GM21367 (cell line): ENCODE results near the gene C2CD2.

Source experiments
- ATAC-seq: cut with Tn5 transposase; IDR thresholded peaks from one replicate; pipeline ENCODE4 v1.9.1; 2021; ENCODE audit not compliant: unreplicated experiment

The C2CD2 gene

DNA sequence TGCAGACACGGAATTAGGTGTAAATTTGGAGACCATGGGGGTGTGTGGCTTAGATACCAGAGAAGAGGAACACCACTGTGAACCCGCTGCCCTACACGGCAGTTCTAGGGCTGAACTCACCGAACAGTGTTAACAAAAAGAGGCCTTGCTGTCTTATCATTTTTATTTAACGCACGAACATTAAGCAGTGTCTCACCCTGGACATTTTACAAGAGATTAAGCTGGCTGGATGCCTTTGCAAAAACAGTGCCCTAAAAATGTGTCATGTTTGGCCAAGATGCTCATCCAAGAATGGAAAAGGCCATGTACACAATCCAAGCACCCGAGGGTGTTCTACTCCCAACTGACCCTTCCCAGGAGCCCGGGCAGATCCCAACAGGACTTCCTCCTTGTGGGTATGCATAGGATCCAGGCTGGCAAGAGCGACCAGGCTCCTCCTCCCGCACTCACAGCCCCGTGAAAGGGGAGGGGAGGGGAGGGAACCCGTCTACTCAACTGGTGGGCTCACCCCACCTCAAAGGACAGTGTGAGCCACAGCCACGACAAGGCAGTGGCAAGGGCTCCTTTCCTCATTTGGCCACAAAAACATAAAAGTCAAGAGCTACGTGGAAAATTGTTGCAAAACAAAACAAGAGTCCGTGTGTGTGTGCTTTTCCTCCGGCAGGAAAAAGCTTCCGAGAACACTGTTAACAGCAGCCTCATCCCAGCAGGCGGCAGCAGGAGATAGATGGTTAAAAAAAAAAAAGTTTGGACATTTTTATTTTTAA lies 20.3 kb downstream of the C2CD2 start:
- no peak for ATAC-seq

DNA sequence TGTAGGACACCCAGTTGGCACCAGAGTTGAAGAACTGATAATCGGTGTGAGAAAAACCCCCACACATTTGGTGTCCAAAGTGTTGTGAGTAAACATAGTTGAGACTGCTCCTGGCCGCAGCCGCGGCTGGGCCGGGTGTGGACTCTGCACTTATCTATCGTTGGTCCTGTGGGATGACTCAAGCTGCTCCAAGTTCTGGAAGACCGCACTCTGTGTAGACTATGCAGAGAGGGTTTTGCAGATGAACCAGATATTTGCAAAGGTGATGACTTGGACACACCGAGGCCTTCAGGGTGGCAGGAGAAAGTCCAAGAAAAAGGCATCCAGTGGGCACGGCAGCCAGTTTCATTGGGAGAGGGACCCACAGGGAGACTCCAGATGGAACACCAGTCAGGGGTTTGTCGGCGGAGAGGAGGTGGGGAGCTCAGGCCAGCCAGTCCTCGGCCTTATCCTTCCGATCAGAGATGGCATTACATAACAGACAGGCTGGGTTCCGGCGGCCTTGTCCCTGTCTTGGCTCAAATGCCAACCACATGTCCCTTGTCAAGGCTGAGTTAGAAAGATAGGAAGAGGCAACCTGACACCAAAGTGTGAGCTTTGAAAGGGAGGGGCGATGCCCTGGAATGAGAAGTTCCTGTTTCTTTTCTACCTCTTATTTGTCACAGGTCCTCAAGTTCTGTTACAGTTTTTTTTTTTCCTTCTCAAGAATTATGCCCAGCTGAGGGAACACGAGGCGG lies 21.1 kb downstream of the C2CD2 start:
- no peak for ATAC-seq

DNA sequence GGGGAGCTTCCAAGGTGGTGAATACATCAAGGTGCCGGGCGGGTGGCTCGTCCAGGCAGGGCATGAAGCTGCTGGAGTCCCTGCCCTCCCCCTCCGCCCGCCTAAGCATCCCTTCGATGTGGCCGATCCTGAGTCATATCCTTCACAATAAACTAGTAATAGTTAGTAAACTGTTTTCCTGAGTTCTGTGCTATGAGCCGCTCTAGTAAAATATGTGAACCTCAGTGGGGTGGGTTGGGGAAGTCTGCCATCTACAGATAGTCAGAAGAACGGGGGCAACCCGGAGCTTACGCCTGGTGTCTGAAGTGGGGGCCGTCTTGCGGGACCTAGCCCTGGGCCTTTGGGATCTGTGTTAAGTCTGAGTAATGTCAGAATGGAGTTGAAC lies 21.6 kb downstream of the C2CD2 start:
- ATAC-seq, result no peak

DNA sequence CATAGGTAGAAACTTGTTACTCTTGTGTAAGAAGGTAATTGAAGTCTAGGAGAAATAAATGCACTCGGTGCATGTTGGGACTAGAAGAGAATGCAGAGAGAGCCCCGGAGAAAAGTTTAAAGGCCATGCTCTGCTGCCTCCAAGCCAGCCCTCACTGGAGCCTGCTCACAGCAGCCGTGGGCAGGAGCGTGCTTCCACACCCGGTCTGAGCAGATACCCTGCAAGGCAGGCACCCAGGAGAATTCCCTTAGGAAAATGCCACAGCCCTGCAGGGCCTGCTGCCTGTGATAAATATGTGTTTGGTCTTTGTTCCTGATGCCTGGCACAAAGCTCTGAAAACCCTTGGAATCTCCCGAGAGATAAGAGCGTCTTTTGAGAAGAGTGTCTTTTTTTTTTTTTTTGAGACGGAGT lies 22.8 kb downstream of the C2CD2 start:
- no peak for ATAC-seq

DNA sequence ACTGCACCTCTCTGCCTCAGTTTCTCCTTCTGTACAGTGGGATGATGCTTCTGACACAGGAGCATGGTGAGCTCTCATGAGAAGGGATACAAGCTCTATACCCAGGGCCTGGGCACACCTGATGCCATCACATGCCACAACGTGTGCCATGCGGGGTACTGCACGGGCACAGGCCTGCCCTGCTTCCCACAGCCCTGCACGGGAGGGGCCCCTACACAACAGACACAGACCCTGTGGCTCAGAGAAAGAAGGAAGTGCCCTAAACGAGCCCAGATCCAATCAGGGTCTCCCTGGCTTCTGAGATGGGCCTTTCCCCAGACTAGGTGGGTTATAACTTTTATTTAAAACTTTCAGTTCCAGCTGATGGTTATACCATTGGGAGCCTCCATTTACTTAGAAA lies 24.6 kb downstream of the C2CD2 start:
- no peak for ATAC-seq

DNA sequence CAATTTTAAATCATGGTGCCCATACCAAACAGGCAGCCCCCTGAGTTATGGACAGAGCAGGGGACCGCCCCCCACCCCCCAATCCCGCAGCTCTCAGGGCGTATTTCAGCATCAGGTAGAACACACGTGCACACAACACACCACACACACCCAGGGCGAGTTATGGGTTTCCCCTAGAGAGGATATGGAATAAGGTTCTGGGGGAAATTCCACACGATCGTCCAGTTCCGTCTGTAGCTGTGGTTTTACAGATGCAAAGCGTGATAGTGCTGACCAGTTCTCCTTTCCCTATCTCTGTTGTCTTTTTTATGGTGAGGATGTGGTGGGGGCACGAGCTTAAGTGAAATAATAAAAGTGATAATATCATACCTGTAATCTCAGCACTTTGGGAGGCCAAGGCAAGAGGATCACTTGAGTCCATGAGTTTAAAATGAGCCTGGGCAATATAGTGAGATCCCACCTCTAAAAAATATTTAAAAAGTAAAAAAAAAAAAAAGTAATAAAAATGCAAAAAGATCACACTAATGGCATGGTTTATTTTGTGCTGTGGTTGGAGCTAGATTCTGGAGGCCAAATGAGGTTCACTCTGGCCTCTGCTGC lies 25.1 kb downstream of the C2CD2 start:
- no peak for ATAC-seq

DNA sequence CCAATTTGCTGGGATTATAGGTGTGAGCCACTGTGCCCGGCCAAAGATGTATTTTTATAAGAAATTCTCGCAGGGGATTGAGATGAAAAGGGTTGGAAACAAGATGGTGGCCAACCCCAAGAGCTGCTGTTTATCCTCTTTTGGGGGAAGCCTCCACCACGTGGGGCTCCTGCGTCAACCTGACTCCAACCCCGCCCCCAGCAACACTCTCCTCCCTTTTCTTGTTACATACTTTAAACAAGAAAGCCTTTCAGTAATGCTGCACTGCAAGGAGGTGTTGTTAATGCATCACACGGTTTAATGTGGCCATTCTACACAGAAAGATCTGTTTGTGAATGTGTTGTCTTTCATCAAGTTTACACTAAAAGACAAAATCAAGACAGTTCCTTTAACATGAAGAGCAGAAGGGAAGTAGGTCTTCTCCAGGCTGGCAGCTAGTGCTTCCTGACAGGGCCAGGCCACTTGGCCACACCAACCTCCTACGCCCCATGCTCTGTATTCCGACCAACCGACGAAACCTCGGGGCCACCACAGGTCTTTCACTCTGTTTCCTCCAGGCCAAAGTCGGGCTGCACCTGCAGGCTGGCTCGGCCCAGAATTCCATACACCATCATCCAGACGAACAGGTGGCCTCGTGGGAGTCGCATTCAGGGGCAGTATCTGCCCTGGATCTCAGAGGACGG lies 25.9 kb downstream of the C2CD2 start:
- ATAC-seq, result peak; percentile 32

DNA sequence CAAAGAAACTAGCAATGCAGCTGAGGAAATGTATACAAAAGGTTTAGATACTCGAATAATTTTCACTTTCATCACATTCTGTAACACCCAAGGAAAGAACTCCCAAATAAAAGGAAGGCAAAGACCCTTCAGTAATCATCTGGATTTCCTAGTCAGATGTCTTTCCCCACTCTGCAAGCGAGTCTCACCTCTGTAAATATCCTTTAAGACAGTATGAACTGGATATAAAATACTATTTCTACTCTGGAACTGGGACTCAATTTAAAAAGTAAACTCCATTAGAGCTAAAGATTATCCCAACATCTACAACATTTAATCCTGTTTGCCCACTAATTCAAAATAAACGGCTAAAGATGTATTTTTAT lies 27.0 kb downstream of the C2CD2 start:
- no peak for ATAC-seq

DNA sequence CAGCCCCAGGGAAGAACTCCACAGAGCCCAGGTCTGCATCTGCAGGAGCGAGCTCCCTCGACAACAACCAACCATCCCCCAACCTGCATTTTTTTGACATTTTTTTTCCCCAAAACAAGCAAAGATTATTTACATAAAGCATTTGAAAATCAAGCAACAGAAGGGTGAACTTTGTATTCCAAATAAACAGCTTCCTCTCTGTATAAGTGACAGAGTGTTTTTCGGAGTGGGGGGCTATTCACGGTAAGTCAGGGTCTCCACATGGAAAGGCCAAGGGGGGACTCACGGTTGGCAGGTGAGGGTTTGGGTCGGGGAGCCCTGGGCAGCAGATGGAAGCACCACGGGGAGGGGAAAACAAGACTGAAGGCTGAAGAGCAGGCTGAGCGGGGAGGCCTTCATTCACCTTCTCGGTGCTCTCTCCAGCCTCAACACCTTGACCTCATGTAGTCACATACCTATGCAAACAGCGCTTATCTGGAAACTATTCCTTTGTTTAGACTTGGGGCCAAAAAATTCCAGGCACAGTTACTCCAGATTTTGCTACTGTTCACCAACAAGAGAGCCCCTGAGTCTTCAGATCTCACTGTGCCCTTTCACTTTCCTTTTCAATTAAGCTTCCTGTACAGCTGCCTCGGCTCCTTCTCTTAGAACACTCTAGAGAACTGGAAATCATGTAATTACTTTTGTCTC lies 27.6 kb downstream of the C2CD2 start:
- ATAC-seq, result peak; percentile 42

DNA sequence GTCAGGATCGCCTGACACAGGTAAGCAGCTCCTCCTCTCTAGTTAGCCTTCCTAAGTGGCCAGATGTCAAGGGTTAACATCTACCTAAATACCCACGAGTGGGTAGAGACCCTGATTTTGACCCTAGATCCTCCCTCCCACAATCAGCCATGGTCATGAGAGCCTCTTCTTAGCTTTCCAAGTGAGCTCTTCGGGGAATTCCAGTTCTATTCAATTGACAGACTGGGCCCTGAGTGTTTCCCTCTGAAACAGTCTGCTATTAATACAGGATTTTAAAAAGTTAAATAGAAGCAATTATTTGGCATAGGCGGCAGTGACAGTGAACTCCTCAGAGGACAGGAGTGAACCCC lies 28.1 kb downstream of the C2CD2 start:
- ATAC-seq, result no peak

DNA sequence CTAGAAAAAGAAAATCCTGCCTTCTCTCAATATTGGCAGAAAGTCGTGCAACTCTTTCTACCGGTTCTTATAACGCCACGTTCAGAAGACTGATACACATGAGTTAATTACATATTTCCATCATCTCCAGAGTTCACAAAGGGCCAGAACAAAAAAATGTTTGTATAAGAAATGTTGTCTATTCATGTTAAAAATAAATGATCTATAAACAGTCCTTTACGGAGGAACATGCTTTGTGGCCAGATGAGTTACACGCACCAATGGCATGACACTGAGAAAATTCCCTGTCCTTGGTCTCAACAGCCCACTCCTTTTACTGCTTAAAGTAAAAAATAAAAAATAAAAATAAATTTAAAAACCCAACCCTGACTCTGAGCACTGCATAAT lies 29.5 kb downstream of the C2CD2 start:
- ATAC-seq, result no peak

DNA sequence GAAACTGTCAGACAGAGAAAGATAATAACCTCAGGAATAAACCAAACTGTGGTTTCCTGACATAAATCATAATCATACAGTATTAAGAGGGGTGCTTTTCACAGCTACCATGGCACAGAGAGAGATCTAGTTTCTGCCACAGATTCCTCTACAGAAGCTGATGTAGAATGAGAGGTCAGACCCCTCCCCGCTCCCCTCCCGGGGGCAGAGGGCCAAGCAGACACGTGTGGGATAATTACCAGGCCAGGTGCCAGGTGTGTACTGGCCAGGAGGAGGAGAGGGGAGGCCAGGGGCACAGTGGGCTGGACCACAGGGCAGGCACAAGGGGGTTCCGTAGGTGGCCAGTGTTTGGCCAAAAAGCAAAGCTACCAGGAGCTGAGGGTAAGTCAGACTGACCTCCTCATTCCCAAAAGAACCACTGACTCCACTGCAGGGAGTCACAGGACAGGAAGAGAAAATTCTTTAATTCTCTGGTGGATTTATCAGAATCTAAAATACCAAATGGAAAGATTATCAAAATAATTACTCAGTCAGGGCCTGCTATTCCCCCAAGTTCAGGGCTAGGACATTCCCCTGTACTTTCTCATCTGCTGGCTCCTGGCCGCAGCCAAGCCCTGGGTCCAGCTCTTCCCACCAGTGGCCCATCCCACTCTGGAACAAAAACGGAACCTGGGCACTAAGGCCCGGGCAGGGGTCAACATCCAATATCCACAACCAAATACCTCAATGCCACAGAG lies 30.0 kb downstream of the C2CD2 start:
- ATAC-seq, result no peak

DNA sequence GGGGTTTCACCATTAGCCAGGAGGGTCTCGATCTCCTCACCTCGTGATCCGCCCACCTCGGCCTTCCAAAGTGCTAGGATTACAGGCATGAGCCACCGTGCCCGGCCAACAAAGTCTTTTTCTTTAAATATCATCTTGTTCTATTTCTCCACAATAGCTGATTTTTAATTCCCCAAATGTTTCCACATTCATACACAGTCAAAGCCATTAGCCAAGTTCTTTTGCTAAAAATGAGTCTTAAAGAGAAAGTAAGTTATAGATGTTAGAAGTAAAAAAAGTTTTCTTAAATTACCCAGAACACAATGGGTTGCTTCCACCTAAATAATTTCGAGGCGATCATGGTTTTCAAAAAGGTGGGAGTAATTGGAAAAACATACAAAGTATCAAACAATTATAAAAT lies 30.6 kb downstream of the C2CD2 start:
- ATAC-seq, result no peak

DNA sequence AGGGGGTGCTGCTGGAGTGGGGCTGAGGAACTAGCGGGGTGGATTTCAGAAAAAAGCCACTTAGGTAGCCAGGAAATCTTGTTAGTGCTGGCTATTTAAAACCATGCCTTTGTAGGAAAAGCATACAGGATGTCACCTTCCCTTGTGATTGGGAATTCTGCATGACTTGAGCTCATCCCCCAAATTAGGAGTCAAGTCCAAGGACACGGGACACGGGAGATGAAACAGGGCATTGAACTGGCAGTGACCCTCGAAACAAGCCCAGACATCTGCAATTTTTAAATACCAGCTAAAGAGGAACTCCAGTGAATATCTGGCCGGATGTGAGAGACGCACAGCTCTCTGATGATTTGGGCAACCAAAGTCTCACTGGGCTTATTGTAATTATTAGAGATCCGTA lies 32.8 kb downstream of the C2CD2 start:
- ATAC-seq, result no peak

DNA sequence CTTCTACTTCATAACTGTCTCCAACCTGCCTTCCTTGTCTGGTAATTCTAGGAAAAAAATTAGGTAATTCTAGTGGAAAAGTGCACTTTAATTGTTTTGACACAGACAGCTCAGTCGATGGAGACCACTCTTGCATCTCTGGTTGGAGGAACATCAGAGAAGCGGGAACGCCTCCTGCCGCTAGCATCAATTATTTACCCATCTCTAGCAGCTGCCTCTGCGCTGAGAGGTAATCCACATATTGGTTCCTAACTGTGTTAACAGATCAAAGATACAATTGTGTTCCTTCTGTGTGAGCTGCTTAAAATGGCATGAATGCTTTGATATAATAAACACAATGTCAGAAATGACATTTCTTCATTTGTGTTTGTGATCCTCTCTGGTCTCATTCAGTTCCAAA lies 33.3 kb downstream of the C2CD2 start:
- ATAC-seq, result no peak

DNA sequence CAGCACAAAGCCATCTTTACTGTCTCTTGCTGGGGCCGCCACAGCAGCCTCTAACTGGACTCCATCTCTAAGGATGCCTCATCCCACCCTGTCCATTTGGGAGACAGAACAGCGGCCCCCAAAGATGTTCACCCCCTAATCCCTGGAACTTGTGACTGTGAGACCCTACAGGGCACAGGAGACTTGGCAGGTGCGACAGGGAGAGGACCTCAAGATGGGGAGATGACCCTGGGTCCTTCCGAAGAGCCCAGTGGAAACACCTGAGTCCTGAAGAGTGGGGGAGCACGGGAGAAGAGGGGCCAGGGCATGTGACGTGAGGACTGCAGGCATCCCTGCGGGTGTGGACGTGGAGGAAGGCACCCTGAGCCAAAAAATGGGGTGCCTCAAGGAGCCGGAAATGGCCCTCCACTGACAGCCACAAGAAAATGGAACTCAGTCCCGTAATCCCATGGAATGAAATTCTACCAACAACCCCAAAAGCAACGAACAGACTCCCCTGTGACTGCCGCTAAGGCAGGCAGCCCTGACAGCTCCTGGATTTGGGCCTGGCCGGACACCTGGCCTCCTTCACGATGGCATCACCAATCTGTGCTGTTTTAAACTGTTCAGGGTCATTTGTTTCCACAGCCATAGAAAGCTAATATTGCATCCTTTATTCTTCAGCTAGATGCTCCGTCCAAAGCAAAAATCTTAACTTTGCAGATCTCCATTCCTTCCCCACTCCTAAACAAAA lies 34.0 kb downstream of the C2CD2 start:
- no peak for ATAC-seq

DNA sequence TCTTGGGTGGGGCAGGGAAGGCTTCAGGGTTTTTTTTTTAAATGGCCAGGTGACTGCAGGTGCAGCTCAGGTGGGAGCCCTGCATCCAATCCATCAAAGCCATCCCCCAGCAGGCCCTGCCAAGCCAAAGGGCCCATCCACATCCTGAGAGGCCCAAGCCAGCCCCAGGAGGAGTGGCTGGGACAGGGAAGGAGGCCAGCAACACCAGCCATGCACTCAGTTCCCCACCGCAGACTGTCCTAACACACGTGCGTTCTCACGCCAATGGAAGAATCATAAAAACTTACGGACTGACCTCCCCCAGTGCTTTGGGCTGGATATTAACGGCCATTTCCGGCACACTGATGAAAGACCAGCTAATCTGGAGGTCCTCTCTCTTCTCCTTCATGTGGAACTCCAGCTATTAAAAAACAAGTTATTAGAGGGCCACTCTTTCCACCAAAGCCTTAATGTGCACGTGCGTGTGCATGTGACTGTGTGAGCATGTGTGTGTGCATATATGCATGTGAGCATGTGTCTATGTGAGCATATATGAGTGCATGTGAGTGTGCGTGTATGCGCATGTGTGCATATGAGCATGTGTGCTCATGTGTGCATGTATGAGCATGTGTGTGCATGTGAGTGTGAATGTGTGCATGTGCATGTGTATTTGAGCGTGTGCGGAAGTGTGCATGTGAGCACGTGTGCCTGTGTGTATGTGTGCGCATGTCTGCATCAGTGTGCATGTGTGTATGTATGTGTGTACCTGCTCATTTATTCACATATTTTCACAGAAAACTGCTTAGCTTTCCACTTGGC lies 35.1 kb downstream of the C2CD2 start:
- no peak for ATAC-seq

DNA sequence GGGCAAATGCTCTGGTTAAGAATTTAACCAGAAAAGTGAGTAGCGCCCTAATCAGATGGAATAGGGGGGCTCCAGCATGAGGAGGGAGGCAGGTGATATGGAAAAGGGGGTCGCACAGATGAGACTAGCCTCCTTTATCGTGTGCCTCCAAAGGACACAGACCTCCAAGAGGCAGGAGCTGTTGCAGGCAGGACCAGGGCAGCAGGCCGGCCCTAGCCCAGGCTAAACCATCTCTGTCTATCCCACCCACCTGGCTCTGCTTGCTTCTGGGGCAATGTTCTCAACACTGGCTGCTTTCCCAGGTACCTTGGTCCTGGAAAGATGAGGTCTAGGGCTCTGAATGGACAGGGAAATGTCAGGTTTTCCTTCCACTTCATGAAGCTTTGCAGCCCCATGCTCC lies 36.3 kb downstream of the C2CD2 start:
- no peak for ATAC-seq

DNA sequence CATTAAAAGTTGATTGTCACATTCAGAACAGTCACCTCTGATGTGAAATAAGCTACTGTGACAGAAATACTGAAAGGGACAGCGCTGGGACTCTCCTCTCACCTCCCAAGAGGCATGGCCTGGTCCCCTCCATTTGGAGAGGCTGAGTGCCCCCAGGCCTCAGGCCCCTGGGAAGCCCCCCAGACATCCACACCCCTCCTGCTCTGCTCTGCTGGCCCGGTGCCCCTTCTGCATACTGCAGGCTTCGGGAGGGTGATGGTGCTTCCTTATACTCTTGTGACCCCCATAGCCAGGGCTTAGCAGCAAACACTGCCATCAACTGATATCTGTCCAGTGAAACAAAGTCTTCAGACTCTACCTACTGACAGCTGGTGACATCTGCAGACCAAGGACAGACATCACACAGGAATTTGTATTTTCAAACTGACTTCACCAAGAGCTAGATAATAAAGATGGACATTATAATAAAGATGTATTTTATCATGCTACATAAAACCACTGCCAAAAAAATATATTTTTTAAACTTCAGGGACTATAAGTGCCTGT lies 36.9 kb downstream of the C2CD2 start:
- ATAC-seq, result no peak
